ENCODE measurements around the gene PARP2. TPM values are rescaled to one million over a fixed set of nuclear protein-coding genes. Genes with fewer than 3 reads are reported as not detected.
"Not testable (repeated sequence)": the region's sequence is repeated elsewhere in the genome, so short reads cannot be mapped to it uniquely, and the experiment has no call there.

Gene PARP2
- total RNA-seq, 1 experiment from 2014 or later, result 26.5 TPM

DNA sequence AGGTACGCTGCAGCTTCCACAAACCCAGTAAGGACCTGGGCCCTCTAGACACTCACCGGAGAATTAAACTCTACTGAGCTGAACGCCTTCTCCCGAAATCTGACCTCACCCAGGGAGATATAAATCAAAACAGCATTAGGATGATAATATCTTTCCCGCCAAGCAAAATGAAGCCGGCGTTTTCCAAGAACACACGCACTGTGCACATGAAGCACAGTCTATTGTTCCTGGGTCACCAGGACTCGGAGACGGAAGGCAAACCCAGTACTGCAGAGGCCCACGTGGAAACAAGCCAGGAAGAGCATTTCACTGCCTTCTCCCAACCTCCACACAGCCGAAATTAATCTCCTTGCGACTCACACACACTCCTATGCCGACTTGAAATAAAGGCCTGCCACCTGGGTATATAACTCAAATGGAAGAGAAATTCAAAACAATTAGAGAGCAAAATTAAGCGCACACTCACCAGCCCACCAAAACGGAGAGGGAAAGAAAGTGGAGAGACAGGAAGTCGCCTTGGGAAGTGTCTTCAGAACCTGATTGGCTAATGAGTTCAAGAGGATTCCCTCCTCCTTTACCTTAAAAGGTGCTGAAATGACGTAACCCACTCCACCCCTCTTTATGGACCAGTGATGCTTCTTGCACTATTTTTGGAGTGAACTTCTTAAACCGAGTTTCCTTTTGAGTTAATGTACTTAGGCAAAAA lies 10.5 kb upstream of the PARP2 start, which contains the start of gene CCNB1IP1:
CCNB1IP1 (minus strand) TSS at position 492 of the 706 bp plus-strand sequence. CDS start 16,756 bp downstream, outside the sequence.
- Histone ChIP-seq H3K36me3 (replicated peaks; ENCODE audit: control insufficient read depth, insufficient read depth, low read length) (peaks cover 8% of the 10 kb centered on the region), H3K27me3 (ENCODE audit: control insufficient read depth, insufficient read depth, low read length) (no peaks in the 10 kb centered on the region), H3K4me3 (ENCODE audit: insufficient read depth, low read depth, low read length) (peak within 1 kb of the TSS; percentile 71)
- peak; percentile 88 for DNase-seq

- Histone ChIP-seq H3K36me3 (replicated peaks; ENCODE audit: control insufficient read depth, insufficient read depth, low read length) (peaks cover 7% of the 10 kb centered on the region), H3K27me3 (ENCODE audit: control insufficient read depth, insufficient read depth, low read length) (no peaks in the 10 kb centered on the region), H3K4me3 (ENCODE audit: insufficient read depth, low read depth, low read length) (no peak overlapping the region; the same call in 1 of the 2 replicates)
- no peak for DNase-seq
Measured at GRCh38 chr14:20333494-20333841, 10.0 kb upstream of the PARP2 start.

DNA sequence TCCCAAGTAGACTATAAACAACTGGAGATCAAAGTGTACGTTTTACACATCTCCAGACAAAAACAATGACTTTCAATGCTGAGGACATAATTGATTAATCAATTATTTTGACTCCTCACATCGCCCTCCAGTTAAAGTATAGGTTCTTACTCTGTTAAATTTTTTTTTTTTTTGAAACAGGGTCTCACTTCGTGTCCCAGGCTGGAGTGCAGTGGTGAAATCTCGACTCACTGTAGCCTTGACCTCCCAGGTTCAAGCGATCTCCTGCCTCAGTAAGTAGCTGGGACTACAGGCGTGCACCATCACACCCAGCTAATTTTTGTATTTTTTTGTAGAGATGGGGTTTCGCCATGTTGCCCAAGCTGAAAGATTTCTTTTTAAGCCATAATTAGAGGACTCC lies 9.4 kb upstream of the PARP2 start:
- no peaks in the 10 kb centered on the region for H3K27me3 ChIP-seq (ENCODE audit: control insufficient read depth, insufficient read depth, low read length)
- peaks cover 1% of the 10 kb centered on the region for H3K36me3 ChIP-seq (replicated peaks; ENCODE audit: control insufficient read depth, insufficient read depth, low read length)
- no peak overlapping the region for H3K4me3 ChIP-seq (ENCODE audit: insufficient read depth, low read depth, low read length)
- DNase-seq, result no peak

DNA sequence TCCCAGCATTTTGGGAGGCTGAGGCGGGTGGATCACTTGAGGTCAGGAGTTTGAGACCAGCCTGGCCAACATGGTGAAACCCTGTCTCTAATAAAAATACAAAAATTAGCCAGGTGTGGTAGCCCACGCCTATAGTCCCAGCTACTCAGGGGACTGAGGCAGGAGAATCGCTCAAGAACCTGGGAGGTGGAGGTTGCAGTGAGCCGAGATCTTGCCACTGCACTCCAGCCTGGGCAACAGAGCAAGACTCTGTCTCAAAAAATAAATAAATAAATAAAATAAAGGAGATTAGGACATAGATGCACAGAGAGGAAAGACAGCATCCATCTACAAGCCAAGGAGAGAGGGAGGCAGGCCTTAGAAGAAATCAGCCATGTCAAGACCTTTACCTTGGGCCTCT lies 2.4 kb upstream of the PARP2 start:
- DNase-seq; H3K4me3 ChIP-seq (ENCODE audit: insufficient read depth, low read depth, low read length); H3K36me3 ChIP-seq (replicated peaks; ENCODE audit: control insufficient read depth, insufficient read depth, low read length); H3K27me3 ChIP-seq (ENCODE audit: control insufficient read depth, insufficient read depth, low read length): not testable (repeated sequence)

DNA sequence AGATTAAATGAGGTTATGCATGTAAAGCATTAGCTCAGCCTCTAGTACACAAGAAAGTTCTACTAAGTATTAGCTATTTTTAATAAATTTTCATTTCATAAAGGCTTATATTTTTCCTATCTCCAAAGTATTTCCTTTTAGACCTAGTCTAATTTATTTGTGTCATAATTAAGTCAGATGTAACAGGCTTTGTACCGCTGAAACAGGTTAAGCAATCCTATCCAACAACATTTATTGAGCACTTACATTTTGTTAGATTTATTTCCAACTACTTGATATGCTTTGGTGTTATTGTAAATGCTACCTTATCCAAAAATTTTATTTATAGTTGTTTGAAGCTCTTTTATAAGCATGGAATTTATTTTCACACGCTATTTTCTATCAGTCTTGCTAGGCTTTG lies 1.8 kb upstream of the PARP2 start:
- Histone ChIP-seq H3K36me3 (replicated peaks; ENCODE audit: control insufficient read depth, insufficient read depth, low read length) (peaks cover 7% of the 10 kb centered on the region), H3K27me3 (ENCODE audit: control insufficient read depth, insufficient read depth, low read length) (no peaks in the 10 kb centered on the region), H3K4me3 (ENCODE audit: insufficient read depth, low read depth, low read length) (peak overlapping the region; percentile 60)
- no peak for DNase-seq

- DNase-seq, result no peak
- Histone ChIP-seq H3K36me3 (replicated peaks; ENCODE audit: control insufficient read depth, insufficient read depth, low read length) (peaks cover 13% of the 10 kb centered on the region), H3K27me3 (ENCODE audit: control insufficient read depth, insufficient read depth, low read length) (no peaks in the 10 kb centered on the region), H3K4me3 (ENCODE audit: insufficient read depth, low read depth, low read length) (peak overlapping the region; percentile 78)
Measured at GRCh38 chr14:20343862-20344220, 406 bp downstream of the PARP2 start.

DNA sequence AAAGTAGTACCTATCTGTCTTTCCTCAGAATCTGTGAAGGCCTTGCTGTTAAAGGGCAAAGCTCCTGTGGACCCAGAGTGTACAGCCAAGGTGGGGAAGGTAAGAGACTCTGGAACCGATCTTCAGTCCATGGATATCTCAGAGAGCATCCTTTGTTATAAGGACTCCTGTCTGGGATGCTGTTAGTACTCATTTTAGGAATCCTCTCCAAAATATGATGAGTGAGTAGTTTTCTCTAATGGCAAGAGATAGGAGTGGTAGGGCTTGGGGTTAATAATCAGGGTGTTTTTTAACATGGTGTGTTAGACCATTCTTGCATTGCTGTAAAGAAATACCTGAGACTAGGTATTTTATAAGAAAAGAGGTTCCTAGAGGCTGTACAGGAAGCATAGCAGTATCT lies 1.9 kb downstream of the PARP2 start:
- peaks cover 18% of the 10 kb centered on the region for H3K36me3 ChIP-seq (replicated peaks; ENCODE audit: control insufficient read depth, insufficient read depth, low read length)
- DNase-seq, result no peak

GRCh38 chr14:20346713-20347112 lies 3.3 kb downstream of the PARP2 start:
- no peak for DNase-seq
- Histone ChIP-seq H3K36me3 (replicated peaks; ENCODE audit: control insufficient read depth, insufficient read depth, low read length) (peaks cover 20% of the 10 kb centered on the region), H3K27me3 (ENCODE audit: control insufficient read depth, insufficient read depth, low read length) (no peaks in the 10 kb centered on the region)

More for the DNA sequence above, 1.9 kb downstream of the PARP2 start:
- no peaks in the 10 kb centered on the region for H3K27me3 ChIP-seq (ENCODE audit: control insufficient read depth, insufficient read depth, low read length)
- H3K4me3 ChIP-seq (ENCODE audit: insufficient read depth, low read depth, low read length), result no peak overlapping the region

GRCh38 chr14:20347747-20348146 lies 4.3 kb downstream of the PARP2 start:
- H3K36me3 ChIP-seq (replicated peaks; ENCODE audit: control insufficient read depth, insufficient read depth, low read length), result peaks cover 26% of the 10 kb centered on the region
- DNase-seq, result no peak
- H3K4me3 ChIP-seq (ENCODE audit: insufficient read depth, low read depth, low read length), result no peak overlapping the region
- H3K27me3 ChIP-seq (ENCODE audit: control insufficient read depth, insufficient read depth, low read length), result no peaks in the 10 kb centered on the region

More at GRCh38 chr14:20346713-20347112, 3.3 kb downstream of the PARP2 start:
- H3K4me3 ChIP-seq (ENCODE audit: insufficient read depth, low read depth, low read length), result no peak overlapping the region

DNA sequence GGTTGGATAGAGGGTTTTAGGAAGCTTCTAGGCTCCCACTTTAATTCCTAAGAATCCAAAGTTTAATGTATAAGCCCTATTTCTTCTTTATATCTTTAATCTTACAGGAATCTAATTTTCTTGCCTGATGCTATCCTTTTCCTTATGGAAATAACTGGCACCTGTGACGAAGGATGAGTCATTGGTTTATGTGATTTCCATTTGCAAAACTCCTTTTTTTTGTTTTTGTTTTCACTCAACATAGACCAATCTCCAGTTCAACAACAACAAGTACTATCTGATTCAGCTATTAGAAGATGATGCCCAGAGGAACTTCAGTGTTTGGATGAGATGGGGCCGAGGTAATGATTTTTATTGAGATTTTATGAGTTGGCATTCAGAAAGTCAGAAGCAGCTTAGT lies 6.8 kb downstream of the PARP2 start:
- DNase-seq, result no peak
- Histone ChIP-seq H3K36me3 (replicated peaks; ENCODE audit: control insufficient read depth, insufficient read depth, low read length) (peaks cover 27% of the 10 kb centered on the region), H3K4me3 (ENCODE audit: insufficient read depth, low read depth, low read length) (no peak overlapping the region), H3K27me3 (ENCODE audit: control insufficient read depth, insufficient read depth, low read length) (no peaks in the 10 kb centered on the region)

GRCh38 chr14:20350860-20351259 lies 7.4 kb downstream of the PARP2 start:
- Histone ChIP-seq H3K36me3 (replicated peaks; ENCODE audit: control insufficient read depth, insufficient read depth, low read length) (peaks cover 22% of the 10 kb centered on the region), H3K4me3 (ENCODE audit: insufficient read depth, low read depth, low read length) (no peak overlapping the region), H3K27me3 (ENCODE audit: control insufficient read depth, insufficient read depth, low read length) (no peaks in the 10 kb centered on the region)
- no peak for DNase-seq

GRCh38 chr14:20356422-20356821 lies 13.0 kb downstream of the PARP2 start:
- DNase-seq, result no peak
- Histone ChIP-seq H3K4me3 (ENCODE audit: insufficient read depth, low read depth, low read length) (no peak overlapping the region), H3K27me3 (ENCODE audit: control insufficient read depth, insufficient read depth, low read length) (no peaks in the 10 kb centered on the region), H3K36me3 (replicated peaks; ENCODE audit: control insufficient read depth, insufficient read depth, low read length) (peaks cover 19% of the 10 kb centered on the region)

- H3K4me3 ChIP-seq (ENCODE audit: insufficient read depth, low read depth, low read length); H3K27me3 ChIP-seq (ENCODE audit: control insufficient read depth, insufficient read depth, low read length); DNase-seq: not testable (repeated sequence)
- H3K36me3 ChIP-seq (replicated peaks; ENCODE audit: control insufficient read depth, insufficient read depth, low read length), result peaks cover 13% of the 10 kb centered on the region
Measured at GRCh38 chr14:20358474-20358873, 15.0 kb downstream of the PARP2 start.

DNA sequence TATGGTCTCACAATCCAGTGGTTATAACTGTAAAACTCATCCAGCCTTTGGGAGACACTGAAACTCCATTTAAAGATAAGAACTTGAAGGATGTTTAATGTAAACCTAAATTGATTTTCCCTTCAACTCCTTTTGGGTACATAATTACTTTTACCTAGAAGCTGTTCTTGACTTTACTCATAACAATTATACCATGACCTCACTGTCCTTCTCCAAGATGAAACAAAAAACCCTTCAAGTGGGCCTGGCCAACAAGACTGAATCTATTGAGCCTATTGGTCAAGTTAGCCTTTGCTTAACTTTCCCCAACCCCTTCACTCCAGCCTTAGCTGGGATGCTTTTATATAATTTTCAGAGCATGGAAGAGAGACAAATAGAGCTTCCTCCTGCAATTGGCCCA lies 22.5 kb downstream of the PARP2 start:
- DNase-seq, result no peak
- no peaks in the 10 kb centered on the region for H3K27me3 ChIP-seq (ENCODE audit: control insufficient read depth, insufficient read depth, low read length)
- H3K4me3 ChIP-seq (ENCODE audit: insufficient read depth, low read depth, low read length), result no peak overlapping the region
- peaks cover 5% of the 10 kb centered on the region for H3K36me3 ChIP-seq (replicated peaks; ENCODE audit: control insufficient read depth, insufficient read depth, low read length)

DNA sequence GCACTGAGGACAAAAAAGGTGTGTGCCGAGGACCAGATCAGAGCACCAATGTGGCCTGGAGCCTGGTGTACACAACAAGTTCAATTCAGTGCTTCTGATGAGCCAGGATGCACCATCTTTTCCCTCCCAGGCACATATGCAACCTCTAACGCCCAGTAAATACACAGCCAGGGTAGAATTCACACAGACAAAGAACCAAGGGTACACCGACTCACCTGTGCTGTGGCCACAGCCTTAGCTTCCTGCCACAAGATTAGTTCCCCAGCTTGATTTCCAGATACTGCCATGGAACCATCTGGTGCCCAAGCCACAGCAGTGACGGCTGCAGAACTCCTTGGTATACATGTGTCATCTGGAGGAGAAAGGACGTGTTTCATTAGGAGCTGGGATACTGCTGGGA lies 29.4 kb downstream of the PARP2 start:
- Histone ChIP-seq H3K4me3 (ENCODE audit: insufficient read depth, low read depth, low read length) (no peak overlapping the region), H3K36me3 (replicated peaks; ENCODE audit: control insufficient read depth, insufficient read depth, low read length) (peaks cover 14% of the 10 kb centered on the region), H3K27me3 (ENCODE audit: control insufficient read depth, insufficient read depth, low read length) (no peaks in the 10 kb centered on the region)
- DNase-seq, result no peak

- H3K4me3 ChIP-seq (ENCODE audit: insufficient read depth, low read depth, low read length), result no peak overlapping the region
- H3K36me3 ChIP-seq (replicated peaks; ENCODE audit: control insufficient read depth, insufficient read depth, low read length), result peaks cover 23% of the 10 kb centered on the region
Measured at GRCh38 chr14:20375471-20375870, 32.0 kb downstream of the PARP2 start.

More at GRCh38 chr14:20375471-20375870, 32.0 kb downstream of the PARP2 start:
- H3K27me3 ChIP-seq (ENCODE audit: control insufficient read depth, insufficient read depth, low read length), result no peaks in the 10 kb centered on the region
- no peak for DNase-seq

All from H7 (cell line).